Epithelial cell of proximal tubule (primary cell): ENCODE measurements around the gene PORCN. TPM values are rescaled to one million over a fixed set of nuclear protein-coding genes. Genes with fewer than 3 reads are reported as not detected.
"Not testable (repeated sequence)": the region's sequence is repeated elsewhere in the genome, so short reads cannot be mapped to it uniquely, and the experiment has no call there.

Experiments
- DNase-seq: peaks from one replicate; pipeline ENCODE4 v3.0.0-alpha.2; 2011; ENCODE audit warnings: low read depth
- H3K4me3 ChIP-seq: 2 replicates; pipeline ENCODE4 v1.5.1; 2011; ENCODE audit warnings: low read depth, mild to moderate bottlenecking, low read length
- CTCF ChIP-seq: conservative IDR thresholded peaks from 2 replicates; pipeline ENCODE4 v1.5.1; 2012; ENCODE audit warnings: low read depth, mild to moderate bottlenecking, low read length
- total RNA-seq: library from RNA; depleted of rRNA; stranded (reverse); fragments of >200 nt; gene quantifications from 2 replicates; pipeline ENCODE4 v1.2.3, GENCODE V29; 2015

PORCN gene
- total RNA-seq, 1 donor from 2014 or later = 6.6 TPM

GRCh38 chrX:48515842-48516241 lies 7.0 kb downstream of the PORCN start:
- no peak for DNase-seq
- no peak for TF ChIP-seq CTCF
- H3K4me3 ChIP-seq = no peak overlapping the region

GRCh38 chrX:48516285-48516684 lies 7.5 kb downstream of the PORCN start:
- DNase-seq = no peak
- H3K4me3 ChIP-seq = no peak overlapping the region
- no peak for TF ChIP-seq CTCF

- no peak for TF ChIP-seq CTCF
- no peak for DNase-seq
- no peak overlapping the region for H3K4me3 ChIP-seq
Observed at GRCh38 chrX:48516987-48517386, 8.2 kb downstream of the PORCN start.

- DNase-seq, H3K4me3 ChIP-seq: not testable (repeated sequence)
Observed at GRCh38 chrX:48519481-48519880, 10.7 kb downstream of the PORCN start.

- H3K4me3 ChIP-seq = no peak overlapping the region
- no peak for DNase-seq
- TF ChIP-seq CTCF = no peak
Observed at GRCh38 chrX:48520455-48520854, 11.7 kb downstream of the PORCN start.

GRCh38 chrX:48520976-48521352 lies 12.2 kb downstream of the PORCN start:
- TF ChIP-seq CTCF = no peak
- no peak for DNase-seq
- peak overlapping the region; percentile 69 for H3K4me3 ChIP-seq

- H3K4me3 ChIP-seq = peak within 1 kb of the TSS; percentile 69
- DNase-seq = no peak
- TF ChIP-seq CTCF = no peak
Observed at GRCh38 chrX:48521353-48522243, 12.8 kb downstream of the PORCN start, which contains the start of gene EBP. Gene EBP (plus strand): TSS chrX:48521808. CDS start chrX:48523772, 1,964 bp downstream.
